NT2/D1 (cell line): ENCODE data around the gene SEC14L2.
"Not testable (repeated sequence)": the region's sequence is repeated elsewhere in the genome, so short reads cannot be mapped to it uniquely, and the experiment has no call there.

Experiments
- DNase-seq: peaks from one replicate; pipeline ENCODE4 v3.0.0-alpha.2; 2011; ENCODE audit warnings: low read depth, low spot score
- H3K27me3 ChIP-seq: 2 replicates; pipeline ENCODE4 v1.6.0; 2011; ENCODE audit warnings: mild to moderate bottlenecking; ENCODE audit not compliant: insufficient read length, insufficient read depth
- H3K36me3 ChIP-seq: 2 replicates; pipeline ENCODE4 v1.6.1; 2011; ENCODE audit warnings: mild to moderate bottlenecking, low read length, mixed read lengths; ENCODE audit not compliant: insufficient read depth, insufficient read length
- H3K4me1 ChIP-seq: 2 replicates; pipeline ENCODE4 v1.5.1; 2011; ENCODE audit not compliant: insufficient read depth, insufficient read length
- H3K4me3 ChIP-seq: 2 replicates; pipeline ENCODE4 v1.5.1; 2011; ENCODE audit warnings: low read depth; ENCODE audit not compliant: insufficient read length
- H3K9ac ChIP-seq: 2 replicates; pipeline ENCODE4 v1.6.0; 2011; ENCODE audit warnings: low read depth; ENCODE audit not compliant: insufficient read length
- H3K9me3 ChIP-seq: 2 replicates; pipeline ENCODE4 v1.5.1; 2011; ENCODE audit warnings: mild to moderate bottlenecking, low read length; ENCODE audit not compliant: insufficient read depth
- SUZ12 ChIP-seq: IDR thresholded peaks from 2 replicates; pipeline ENCODE4 v1.6.1; 2011; ENCODE audit not compliant: insufficient read length, insufficient read depth; ENCODE audit errors: extremely low read depth
- YY1 ChIP-seq: IDR thresholded peaks from 2 replicates; pipeline ENCODE4 v1.6.1; 2011; ENCODE audit not compliant: insufficient read length, insufficient read depth
- ZNF274 ChIP-seq: IDR thresholded peaks from 2 replicates; pipeline ENCODE4 v1.6.1; 2011; ENCODE audit warnings: mild to moderate bottlenecking, low read depth, low read length

Gene SEC14L2

DNA sequence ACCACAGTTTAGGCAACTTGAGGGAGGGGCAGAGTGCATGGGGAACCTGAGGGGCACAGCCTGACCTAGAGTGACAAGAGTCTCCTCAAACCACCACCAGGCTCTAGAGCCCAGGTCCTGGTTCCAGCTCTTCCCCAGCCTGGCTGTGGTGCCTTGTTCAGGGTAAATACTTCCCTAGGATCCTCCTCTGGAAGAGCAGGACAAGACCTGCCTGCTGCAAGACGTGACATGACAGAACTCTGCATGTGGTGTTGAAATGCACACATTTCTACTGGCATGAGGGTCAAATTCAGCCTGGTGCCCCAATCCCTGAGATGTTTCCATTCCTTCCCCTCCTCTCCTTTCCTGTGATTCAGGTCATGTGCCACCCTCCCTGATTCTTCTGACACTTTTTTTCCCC, 3.3 kb downstream of the SEC14L2 start:
- peak overlapping the region; percentile 21 for H3K9ac ChIP-seq
- H3K36me3 ChIP-seq, result no peaks in the 10 kb centered on the region
- DNase-seq, result no peak
- no peak overlapping the region for H3K4me3 ChIP-seq
- no peaks in the 10 kb centered on the region for H3K9me3 ChIP-seq
- H3K4me1 ChIP-seq, result peaks cover 5% of the 10 kb centered on the region
- peaks cover 37% of the 10 kb centered on the region for H3K27me3 ChIP-seq
- no peak for TF ChIP-seq YY1
- no peak for TF ChIP-seq SUZ12
- no peak for TF ChIP-seq ZNF274

- not testable (repeated sequence) for H3K9ac ChIP-seq, H3K36me3 ChIP-seq, H3K9me3 ChIP-seq, H3K4me1 ChIP-seq, H3K4me3 ChIP-seq, DNase-seq
- H3K27me3 ChIP-seq, result peaks cover 30% of the 10 kb centered on the region
Observed at GRCh38 chr22:30401024-30401423, 4.2 kb downstream of the SEC14L2 start.

GRCh38 chr22:30402028-30402765, 5.4 kb downstream of the SEC14L2 start:
- no peaks in the 10 kb centered on the region for H3K9me3 ChIP-seq
- H3K9ac ChIP-seq, result peak overlapping the region; percentile 52
- TF ChIP-seq SUZ12 (no peak), YY1 (no peak), ZNF274 (no peak)
- H3K36me3 ChIP-seq, result peaks cover 3% of the 10 kb centered on the region
- no peak for DNase-seq
- H3K27me3 ChIP-seq, result peaks cover 19% of the 10 kb centered on the region
- peaks cover 5% of the 10 kb centered on the region for H3K4me1 ChIP-seq
- no peak overlapping the region for H3K4me3 ChIP-seq

- H3K36me3 ChIP-seq, H3K4me1 ChIP-seq, DNase-seq, H3K9ac ChIP-seq, H3K9me3 ChIP-seq, H3K4me3 ChIP-seq: not testable (repeated sequence)
- H3K27me3 ChIP-seq, result peaks cover 13% of the 10 kb centered on the region
Observed at GRCh38 chr22:30402766-30403104, 5.9 kb downstream of the SEC14L2 start.

- Histone ChIP-seq H3K36me3 (peaks cover 5% of the 10 kb centered on the region), H3K9ac (no peak overlapping the region), H3K27me3 (no peaks in the 10 kb centered on the region), H3K4me1 (peaks cover 3% of the 10 kb centered on the region), H3K4me3 (no peak overlapping the region), H3K9me3 (no peaks in the 10 kb centered on the region)
- TF ChIP-seq YY1 (no peak), SUZ12 (no peak), ZNF274 (no peak)
- DNase-seq, result no peak
Observed at GRCh38 chr22:30404307-30404706, 7.5 kb downstream of the SEC14L2 start.

DNA sequence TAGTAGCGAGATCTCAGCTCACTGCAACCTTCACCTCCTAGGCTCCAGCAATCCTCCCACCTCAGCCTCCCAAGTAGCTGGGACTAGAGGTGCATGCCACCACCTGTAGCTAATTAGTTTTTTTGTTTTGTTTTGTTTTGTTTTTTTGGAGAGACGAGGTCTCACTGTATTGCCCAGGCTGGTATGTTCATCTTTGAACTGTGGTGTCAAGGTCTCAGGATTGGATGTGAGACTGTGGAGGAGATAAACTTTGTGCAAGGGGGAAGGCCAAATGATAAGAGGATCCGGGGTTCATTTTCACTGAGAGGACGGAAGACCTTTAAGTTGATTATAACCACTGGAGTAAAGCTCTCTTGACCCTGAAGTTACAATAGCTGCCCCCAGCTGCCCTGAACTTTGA, 8.9 kb downstream of the SEC14L2 start:
- Histone ChIP-seq H3K36me3 (peaks cover 12% of the 10 kb centered on the region), H3K27me3 (no peaks in the 10 kb centered on the region), H3K4me1 (peaks cover 3% of the 10 kb centered on the region), H3K4me3 (no peak overlapping the region), H3K9ac (no peak overlapping the region), H3K9me3 (no peaks in the 10 kb centered on the region)
- no peak for DNase-seq
- no peak for TF ChIP-seq YY1

DNA sequence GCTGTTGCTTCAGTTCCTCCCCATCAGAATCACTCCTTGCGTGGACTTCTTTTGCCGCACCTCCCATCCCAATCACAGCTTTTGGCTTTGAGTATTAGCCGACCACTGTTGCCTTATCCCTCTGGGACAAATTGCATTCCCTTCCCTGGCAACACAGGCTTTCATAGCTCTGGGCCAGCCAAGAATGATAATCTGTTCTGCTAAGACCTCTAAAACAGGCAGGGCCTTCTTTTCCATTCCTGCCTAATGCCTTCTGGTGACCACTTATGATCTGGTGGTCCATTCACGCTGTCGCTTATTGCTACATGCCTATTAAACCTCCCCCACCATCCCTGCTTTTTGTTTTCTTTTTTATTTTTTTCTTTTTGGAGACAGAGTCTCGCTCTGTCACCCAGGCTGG, 9.6 kb downstream of the SEC14L2 start:
- Histone ChIP-seq H3K4me1 (peaks cover 3% of the 10 kb centered on the region), H3K9ac (no peak overlapping the region), H3K4me3 (no peak overlapping the region), H3K9me3 (no peaks in the 10 kb centered on the region), H3K27me3 (no peaks in the 10 kb centered on the region), H3K36me3 (peaks cover 12% of the 10 kb centered on the region)
- no peak for TF ChIP-seq YY1
- TF ChIP-seq ZNF274, result no peak
- no peak for TF ChIP-seq SUZ12
- DNase-seq, result no peak
